LoVo (cell line): ENCODE measurements around the gene SYNJ2.
"Not testable (repeated sequence)": the region's sequence is repeated elsewhere in the genome, so short reads cannot be mapped to it uniquely, and the experiment has no call there.

Experiments used
- DNase-seq: peaks from one replicate; pipeline ENCODE4 v3.0.0-alpha.2; 2016; ENCODE audit warnings: low spot score

Gene SYNJ2

DNA sequence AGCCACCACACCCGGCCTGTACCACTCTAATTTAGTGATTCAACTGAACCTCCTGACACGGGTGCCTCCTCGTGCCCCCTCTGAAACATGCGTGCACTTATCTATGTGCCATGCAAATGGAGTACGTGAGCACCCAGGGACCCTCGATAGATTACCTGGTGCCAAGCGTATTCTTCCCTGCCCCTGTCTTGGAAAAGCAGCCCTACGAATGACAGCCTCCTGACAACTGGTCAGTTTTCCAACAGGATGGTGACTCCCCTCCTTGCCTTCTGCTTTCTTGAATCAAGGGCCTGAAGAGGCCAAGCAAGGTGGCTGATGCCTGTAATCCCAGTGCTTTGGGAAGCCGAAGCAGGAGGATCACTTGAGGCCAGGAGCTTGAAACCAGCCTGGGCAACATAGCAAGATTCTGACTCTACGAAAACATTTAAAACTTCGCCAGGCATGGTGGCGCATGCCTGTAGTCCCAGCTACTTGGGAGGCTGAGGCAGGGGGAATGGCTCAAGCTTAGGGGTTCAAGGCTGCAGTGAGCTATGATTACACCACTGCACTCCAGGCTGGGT is 25.4 kb upstream of the SYNJ2 start:
- DNase-seq: no peak

DNA sequence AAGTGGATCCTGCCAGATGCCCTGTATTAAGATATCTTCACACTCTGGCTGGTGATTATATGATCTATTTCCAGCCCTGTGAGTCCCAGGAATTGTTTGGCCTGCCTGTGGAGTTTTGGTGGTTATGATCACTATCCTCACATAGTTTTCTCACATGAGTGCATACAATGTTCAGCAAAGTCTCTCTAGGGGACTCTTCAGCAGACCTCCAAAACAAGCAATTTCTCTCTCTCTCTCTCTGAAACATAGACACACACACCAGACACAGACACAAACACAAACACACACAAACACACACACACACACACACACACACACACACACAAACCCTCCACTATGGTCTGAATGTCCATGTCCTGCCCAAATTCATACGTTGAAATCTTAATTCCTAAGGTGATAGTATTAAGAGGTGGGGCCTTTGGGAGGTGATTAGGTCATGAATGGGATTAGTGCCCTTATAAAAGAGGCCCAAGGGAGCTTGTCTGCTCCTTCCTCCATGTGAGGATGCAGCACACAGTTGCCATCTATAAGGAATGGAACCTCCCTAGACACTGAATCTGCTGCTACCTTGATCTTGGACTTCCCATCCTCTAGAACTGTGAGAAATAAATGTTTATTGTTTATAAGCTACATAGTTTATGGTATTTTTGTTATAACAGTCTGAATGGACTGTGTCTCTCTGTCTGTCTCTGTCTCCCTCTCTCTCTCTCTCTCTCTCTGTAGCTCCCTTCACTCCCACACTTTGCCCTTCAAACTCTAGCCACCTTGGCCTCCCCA is 22.0 kb upstream of the SYNJ2 start:
- DNase-seq: no peak

DNA sequence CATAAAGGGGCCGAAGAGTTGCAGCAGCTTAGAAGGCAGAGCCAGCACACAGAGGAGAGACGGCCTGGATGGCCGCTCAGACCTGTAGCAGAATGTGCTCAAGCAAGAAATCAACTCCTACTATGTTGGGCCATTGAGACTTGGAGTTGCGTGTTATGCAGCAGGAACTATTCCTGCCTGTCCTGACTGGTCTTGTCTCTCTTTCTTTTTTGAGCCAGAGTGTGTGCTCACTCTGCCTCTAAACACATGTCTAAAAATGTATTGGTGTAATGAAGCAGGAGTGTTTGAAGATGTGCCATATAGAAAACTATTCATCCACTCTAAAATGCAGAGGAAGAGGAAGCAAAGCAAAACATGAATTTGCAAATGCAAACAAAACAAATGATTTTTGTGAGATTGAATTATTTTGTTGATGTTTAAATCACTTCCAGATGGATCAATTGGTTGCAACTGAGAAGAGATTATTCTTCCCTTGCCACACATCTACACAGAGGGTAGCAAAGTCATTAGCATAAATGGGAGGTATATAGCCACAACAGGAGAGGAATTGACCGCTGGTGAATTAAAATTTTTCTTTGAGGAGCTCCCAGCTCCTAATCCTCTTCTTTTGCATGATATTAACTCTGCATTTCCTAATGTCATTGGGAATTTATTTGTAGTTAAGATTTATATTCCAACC is 20.4 kb upstream of the SYNJ2 start:
- no peak for DNase-seq

DNA sequence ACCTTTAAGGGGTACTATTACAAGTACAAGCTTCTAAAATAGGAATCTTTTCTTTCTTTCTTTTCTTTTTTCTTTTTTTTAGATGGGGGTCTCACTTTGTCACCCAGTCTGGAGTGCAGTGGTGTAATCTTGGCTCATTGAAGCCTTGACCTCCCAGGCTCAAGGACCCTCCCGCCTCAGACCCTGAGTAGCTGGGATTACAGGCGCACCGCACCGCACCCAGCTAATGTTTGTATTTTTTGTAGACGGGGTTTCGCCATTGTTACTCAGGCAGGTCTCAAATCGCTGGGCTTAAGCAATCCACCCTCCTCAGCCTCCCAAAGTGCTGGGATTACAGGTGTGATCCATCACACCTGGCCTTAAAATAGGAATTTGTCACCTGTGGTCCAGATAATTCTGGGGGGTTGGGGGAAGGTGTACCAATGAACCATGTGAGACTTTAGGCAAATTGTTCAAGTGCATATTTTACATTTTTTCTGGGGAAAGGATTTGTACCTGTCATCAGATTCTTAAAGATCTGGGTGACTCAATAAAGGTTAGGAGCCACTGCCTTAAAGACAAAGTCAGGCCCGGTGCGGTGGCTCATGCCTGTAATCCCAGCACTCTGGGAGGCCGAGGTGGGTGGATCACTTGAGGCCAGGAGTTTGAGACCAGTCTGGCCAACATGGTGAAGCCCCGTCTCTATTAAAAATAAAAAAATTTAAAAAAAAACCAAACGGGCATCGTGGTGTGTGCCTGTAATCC is 19.7 kb upstream of the SYNJ2 start:
- no peak for DNase-seq

DNA sequence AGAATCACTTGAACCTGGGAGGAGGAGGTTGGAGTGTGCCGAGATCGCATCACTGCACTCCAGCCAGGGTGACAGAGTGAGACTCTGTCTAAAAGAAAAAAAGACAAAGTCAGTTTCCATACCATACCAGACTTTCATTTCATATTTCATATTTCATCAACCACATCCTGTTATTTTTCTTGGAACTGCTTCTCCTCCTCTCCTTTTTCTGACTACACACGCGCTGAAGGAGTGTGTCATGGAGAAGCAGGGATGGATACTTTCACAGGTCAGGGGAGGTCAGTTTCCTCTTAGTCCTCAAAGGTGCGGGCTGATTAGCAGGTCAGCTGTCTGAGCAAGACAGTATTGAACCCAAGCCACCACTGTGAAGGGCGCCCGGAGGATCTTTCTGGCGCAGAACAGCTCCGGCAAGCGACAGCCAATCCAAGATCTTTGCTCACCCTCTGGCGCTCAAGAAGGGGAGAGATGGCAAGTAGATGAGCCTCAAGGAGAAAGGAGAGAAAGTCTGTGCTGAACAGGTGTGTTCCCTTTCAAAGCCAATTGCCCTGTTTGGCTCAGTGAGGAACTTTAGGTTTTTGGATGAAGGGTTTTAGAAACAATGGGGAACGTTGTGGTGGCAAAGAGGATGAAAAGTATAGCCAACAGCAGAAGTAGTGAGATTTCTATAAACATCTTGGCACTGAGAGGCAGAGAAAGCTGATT is 18.9 kb upstream of the SYNJ2 start:
- no peak for DNase-seq

DNA sequence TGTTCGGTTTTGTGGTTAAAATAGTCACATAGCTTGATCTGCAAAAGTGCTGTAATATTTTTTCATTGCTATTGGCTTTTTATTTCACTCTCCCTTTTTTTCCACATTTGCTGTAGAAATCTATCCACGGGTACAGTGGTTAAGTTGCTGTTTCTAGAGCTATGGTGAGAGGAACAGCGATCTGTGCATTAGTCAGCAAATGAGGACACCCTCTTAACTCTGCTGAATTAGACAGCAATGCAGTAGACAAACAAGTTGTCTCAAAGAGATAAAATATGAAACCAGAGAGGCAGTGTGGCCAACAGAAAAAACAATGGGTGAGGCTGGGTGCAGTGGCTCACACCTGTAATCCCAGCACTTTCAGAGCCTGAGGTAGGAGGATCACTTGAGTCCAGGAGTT is 17.6 kb upstream of the SYNJ2 start:
- DNase-seq: no peak

DNA sequence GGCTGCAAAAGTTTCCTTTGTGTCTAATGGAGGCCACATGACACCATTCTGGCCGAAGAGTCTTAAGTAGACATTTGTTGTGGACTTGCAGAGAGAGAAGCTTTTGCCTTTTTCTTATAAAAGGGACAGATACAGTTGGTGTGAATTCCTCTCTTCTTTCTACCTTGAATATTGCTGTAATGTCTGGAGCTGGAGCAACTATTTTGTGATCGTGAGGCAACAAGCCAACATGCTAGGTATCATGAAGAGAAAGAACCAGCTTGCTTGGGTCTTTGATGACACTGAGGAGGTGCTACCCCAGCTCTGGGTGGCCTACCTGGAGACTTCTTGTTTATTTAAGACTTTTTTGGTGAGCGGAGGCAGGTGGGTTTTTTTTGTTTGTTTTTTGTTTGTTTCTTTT is 16.3 kb upstream of the SYNJ2 start:
- DNase-seq: no peak

DNA sequence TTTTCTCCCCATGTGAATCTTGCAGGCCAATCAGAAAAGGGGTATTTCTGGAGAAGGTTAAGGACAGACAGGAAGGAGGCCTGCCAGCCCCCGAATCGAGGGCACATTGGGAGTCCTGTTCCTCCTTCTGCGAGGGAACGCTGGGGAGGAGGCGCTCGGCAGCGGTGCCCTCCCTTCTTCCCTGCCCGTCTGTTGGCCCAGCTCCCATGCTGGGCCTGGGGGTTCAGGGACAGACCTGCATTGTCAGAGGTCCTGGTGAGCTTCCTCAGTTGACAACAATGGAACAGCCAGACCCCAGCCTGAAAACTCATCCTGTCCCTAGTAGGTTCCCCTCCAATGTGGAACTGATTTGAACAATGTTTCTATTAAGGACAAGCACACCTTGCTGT is 15.1 kb upstream of the SYNJ2 start:
- no peak for DNase-seq

DNA sequence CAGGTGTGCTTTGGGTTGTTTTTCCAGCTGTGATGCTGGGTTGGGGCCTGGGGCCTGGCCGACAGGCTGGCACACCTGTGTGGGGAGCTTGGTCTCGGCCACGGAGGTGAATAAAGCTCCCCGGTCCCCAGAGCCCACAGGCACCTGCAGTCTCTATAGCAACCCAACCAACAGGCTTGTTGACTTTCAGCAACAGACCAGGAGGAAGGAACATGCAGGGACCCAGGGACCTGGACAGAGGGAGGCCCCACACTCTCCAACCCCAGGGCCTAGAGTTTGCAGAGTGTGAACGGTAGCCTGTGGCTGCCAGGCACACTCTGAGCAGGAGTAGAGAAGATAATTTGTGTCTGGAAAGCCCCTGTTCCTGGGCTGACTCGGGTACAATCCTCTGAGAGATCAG is 14.6 kb upstream of the SYNJ2 start:
- no peak for DNase-seq

DNA sequence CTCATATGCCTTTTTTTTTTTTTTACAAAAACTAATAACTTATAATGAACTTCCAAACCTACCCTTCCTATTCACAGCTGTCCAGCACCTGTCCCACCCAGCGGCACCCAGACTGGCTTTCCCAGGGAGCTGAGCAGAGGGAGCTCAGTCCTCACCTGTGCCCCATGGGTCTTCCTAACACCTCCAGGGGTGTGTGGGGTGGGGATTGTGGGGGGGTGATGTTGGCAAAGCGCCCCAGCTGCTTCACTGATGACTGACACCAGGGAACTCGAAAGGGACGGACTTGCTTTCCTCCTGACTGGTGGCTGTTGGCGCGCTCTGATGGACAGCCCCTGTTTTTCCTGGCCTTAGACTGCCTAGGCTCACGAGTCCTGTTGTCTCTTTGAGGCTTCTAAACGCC is 14.2 kb upstream of the SYNJ2 start:
- DNase-seq: no peak

DNA sequence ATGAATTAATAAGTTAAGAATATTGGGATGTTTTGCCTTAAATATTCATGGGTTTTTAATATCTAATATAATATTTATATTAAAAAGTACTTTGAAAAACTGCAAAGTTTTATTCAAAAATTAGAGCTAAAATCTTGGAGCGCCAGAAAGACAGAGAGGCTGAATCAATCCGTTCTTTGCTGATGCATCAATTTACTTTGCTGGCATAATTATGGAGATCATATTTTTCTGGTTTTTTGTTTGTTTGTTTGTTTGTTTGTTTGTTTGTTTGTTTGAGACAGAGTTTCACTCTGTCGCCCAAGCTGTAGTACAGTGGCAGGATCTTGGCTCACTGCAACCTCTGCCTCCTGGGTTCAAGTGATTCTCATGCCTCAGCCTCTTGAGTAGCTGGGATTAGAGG is 9.5 kb upstream of the SYNJ2 start:
- DNase-seq: not testable (repeated sequence)

DNA sequence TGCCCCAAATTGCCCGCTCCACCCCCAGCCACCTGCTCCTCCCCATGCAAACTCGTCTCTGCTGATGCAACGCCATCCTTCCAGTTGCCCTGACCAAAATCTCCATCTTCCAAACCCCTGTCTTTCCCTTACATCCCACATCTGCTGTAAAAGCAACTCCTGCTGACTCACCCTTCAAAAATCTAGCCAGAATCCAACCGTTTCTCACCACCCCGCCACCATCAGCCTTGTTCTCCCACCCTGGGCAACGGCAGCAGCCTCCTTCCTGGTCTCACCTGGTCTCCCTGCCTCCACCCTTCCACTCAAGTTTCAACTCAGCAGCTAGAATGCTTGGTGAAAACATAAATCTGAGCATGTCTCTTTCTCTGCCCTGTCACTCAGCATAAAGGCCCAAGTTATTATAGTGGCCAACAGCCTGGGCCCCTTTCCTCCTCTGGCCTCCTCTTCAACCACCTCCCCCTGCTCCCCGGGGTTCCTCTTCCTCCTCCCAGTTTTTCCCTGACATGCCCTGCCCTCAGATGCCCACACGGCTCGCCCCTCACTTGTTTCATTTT is 7.2 kb upstream of the SYNJ2 start:
- DNase-seq: no peak

DNA sequence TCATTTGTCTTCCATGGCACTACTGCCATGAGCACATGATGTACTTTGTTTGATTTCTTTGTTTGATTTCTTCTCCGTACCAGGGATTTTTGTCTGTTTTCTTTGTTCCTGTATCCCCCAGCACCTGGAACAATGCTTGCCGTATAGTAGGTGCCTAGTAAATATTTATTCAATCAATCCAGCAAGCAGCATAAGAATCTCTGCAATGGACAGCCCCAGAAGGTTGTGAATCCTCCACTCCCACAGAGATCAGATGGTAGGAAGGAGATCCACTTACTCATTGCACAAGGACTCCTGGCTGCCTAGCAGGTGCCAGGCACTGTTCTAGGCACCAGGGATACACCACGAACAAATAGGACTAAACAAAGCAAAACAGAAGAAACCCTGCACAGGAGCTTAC is 6.7 kb upstream of the SYNJ2 start:
- no peak for DNase-seq

DNA sequence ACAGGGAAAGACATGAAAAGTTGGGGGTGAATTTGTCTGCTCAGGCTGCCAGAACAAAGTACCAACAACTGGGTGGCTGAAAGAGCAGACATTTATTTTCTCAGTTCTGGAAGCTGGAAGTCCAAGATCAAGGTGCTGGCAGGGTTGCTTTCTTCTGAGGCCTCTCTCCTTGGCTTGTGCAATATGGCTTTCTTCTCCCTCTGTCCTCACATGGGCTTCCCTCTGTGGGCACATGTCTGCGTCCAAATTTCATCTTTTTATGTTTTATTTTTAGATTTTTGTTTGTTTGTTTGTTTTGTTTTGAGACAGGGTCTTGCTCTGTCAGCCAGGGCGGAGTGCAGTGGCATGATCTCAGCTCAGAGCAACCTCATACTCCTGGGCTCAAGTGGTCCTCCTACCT is 6.2 kb upstream of the SYNJ2 start:
- DNase-seq: no peak

DNA sequence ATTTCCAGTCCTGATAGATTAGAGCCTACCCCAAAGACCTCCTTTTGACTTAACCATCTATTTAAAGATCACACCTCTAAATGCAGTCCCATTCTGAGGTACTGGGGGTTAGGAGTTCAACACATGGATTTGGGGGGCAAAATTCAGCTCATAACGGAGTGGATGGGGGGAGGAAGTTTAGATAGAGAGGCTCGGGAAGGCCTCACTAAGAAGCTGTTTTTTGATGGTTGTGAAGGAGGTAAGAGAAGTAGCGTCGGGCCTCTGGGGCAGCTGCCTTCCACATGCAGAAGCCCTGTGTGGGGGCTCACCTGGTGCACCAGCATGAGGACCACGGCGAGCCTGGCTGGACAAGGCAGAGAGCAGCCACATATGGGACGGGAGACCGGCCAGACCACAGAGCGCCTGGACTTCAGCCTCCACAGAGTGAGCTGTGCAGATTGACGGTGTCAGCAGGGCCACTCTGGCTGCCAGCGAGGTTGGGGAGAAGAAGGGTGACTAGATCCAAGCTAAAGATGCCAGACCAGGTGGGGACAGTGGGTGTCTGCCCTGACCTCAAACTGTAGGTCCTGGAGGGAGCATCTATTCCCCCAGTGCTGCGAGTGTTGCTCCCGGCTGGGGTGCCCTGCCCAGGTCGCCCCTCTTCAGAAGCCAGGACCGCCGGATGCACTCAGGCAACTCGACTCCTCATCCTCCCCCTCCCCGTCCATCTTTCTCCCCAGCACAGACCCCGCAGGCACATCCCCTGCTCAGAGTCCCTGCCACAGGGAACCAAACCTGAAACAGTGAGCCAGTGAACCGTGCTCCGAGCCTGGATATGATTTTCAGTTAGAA is 5.1 kb upstream of the SYNJ2 start:
- DNase-seq: no peak

DNA sequence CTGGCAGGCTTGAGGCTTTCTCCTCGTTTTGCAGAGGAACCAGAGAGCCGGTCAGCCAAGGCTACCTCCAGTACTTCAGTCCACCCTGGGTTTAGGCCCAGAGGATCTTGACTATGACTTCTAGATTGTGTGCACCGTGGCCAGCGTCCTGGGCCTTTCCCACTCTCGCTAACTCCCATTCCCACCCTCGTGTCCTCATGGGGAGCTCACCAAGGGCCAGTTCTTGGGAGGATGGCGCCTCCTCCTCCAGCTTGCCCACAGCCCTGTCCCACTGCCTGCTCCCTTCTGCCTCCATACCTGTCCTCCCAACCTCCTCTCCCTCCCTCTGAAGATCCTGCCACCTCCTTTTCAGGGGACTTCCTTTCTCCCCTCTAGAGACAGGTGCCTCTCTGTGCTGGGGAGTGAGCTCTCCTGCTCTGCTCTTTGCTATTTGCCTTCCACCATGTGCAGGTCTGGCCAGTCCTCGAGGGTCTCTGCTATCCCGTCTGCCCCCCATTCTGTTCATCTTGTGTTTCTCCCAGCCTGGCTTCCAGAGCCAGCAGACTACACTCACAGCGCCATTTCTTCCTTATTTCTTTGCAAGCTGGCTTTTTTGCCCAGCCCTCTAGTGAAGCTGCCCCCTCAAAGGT is 4.4 kb upstream of the SYNJ2 start:
- no peak for DNase-seq

DNA sequence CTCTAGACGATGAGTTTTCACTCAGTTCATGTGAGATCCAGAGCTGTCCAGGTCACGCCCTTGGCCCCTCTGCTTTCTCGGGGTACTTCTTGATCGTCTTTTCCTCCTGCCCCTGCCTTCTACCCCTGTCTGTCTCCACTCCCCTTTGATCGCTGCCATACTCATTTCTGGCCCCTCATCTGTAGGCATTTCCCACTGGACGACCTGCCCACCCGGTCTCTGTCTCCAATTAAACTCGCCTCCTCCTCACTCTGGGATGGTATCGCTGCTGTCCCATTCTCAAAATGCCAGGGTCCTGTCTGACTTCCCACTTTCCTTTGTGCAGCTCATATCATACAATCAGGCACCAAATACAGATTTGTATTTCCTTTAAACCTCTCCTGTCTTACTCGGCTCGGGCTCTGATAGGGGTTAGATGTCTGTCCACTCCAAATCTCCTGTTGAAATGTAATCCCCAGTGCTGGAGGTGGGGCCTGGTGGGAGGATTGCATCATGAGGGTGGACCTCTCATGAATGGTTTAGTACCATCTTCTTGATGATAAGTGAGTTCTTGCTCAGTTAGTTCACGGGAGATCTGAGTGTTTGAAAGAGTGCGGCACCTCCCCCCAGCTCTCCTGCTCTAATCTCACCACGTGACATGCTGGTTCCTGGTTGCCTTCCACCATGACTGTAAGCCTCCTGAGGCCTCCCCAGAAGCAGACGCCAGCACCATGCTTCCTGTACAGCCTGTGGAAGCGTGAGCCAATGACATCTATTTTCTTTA is 3.5 kb upstream of the SYNJ2 start:
- no peak for DNase-seq

DNA sequence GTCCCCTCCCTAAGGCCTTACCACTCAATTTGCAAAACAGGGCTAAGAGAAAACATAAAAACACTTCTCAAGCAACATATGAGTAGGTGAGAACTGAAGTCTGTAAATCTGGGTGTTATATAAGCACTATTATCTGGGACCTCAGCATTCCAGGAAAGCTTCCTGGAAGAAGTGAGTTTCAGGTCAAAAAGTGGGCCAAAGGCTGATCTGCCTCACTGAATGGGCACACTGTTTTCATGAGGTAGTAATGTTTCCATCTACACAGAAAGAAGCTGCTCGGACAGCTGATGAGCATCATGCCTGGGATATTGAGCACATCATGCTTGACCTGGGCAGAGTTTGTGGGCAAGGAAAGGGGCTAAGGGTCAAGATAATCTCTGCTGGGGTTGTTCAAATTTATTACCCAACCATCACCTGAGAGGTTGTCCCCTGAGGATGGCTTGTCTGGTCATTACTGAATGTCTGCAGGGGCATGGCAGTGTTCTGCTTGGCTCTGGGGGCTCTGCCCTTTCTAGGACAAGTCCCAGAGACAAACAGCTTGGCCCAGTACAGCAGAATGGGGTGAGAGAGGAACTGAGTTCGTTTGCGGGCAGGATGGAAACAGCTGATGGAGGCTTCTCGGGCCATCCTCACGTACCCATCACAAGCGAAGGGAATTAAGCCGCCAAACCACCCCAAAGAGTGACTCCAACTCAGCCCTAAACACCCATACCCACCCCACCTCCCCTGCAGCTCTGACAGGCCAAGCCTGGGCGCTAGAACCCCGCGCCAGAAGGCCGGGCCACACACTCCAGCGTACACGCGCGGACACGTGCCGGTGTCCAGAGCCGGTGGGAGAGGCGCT is 1.2 kb upstream of the SYNJ2 start:
- DNase-seq: no peak

DNA sequence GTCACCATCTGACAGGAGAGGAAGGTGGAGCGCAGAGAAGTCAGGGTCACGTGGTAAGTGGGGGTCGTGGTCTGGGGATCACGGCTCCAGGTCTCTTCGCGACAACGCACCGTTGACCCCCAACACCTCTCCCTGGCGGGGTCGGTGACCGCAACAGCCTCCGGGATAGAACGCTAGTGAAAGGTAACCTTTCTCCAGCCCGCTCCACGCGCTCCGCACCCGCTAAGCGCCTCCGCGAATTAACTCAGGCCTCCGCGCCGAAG is 600 bp upstream of the SYNJ2 start:
- DNase-seq: no peak
